A673 (cell line): ENCODE results near the gene USP1.

Source experiments
- EZH2 ChIP-seq: fragments of 200-600 bp; sonication (generic); IDR thresholded peaks from 2 replicates; pipeline ENCODE4 v1.6.1; 2017; ENCODE audit warnings: borderline replicate concordance, low read depth, mild to moderate bottlenecking, mixed read lengths, antibody characterized with exemption, low read length; ENCODE audit not compliant: poor library complexity, severe bottlenecking
- TF ChIP-seq, protein P1 (sequence below): fragments of 300-800, 200-600 bp; sonication (generic); conservative IDR thresholded peaks from 2 replicates; pipeline ENCODE4 v1.5.1; 2017; ENCODE audit warnings: low read depth, mild to moderate bottlenecking, antibody characterized with exemption, low read length, moderate library complexity, mixed read lengths

DNA sequence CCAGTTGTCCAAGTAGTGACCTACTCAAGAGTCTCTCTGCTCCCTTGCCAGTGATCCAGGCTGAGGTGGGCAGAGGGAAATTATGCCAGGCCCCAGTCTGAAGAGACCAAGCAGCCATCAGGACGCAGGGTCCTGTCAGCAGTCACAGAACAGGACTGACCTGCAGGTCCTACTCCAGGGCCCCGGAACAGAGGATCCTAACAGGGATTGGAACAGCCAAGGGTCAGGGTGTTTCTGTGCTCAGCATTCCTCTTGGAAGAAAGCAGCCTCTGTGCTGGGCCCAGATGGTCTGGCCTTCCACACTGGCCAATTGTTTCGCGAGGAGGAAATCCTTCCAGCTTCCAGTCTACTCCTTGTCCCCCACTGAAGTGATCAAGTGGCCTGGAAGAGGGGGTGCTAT lies 41.6 kb upstream of the USP1 start:
- TF ChIP-seq, protein P1, sequence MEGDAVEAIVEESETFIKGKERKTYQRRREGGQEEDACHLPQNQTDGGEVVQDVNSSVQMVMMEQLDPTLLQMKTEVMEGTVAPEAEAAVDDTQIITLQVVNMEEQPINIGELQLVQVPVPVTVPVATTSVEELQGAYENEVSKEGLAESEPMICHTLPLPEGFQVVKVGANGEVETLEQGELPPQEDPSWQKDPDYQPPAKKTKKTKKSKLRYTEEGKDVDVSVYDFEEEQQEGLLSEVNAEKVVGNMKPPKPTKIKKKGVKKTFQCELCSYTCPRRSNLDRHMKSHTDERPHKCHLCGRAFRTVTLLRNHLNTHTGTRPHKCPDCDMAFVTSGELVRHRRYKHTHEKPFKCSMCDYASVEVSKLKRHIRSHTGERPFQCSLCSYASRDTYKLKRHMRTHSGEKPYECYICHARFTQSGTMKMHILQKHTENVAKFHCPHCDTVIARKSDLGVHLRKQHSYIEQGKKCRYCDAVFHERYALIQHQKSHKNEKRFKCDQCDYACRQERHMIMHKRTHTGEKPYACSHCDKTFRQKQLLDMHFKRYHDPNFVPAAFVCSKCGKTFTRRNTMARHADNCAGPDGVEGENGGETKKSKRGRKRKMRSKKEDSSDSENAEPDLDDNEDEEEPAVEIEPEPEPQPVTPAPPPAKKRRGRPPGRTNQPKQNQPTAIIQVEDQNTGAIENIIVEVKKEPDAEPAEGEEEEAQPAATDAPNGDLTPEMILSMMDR: no peak
- no peak for TF ChIP-seq EZH2
